KG1 (cell line): ENCODE data around the gene FZD8.
"Not testable (repeated sequence)": the region's sequence is repeated elsewhere in the genome, so short reads cannot be mapped to it uniquely, and the experiment has no call there.

Source experiments
- DNase-seq: peaks from one replicate; lab custom pipeline; 2025; lab: John Stamatoyannopoulos, UW

The FZD8 gene, protein sequence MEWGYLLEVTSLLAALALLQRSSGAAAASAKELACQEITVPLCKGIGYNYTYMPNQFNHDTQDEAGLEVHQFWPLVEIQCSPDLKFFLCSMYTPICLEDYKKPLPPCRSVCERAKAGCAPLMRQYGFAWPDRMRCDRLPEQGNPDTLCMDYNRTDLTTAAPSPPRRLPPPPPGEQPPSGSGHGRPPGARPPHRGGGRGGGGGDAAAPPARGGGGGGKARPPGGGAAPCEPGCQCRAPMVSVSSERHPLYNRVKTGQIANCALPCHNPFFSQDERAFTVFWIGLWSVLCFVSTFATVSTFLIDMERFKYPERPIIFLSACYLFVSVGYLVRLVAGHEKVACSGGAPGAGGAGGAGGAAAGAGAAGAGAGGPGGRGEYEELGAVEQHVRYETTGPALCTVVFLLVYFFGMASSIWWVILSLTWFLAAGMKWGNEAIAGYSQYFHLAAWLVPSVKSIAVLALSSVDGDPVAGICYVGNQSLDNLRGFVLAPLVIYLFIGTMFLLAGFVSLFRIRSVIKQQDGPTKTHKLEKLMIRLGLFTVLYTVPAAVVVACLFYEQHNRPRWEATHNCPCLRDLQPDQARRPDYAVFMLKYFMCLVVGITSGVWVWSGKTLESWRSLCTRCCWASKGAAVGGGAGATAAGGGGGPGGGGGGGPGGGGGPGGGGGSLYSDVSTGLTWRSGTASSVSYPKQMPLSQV

DNA sequence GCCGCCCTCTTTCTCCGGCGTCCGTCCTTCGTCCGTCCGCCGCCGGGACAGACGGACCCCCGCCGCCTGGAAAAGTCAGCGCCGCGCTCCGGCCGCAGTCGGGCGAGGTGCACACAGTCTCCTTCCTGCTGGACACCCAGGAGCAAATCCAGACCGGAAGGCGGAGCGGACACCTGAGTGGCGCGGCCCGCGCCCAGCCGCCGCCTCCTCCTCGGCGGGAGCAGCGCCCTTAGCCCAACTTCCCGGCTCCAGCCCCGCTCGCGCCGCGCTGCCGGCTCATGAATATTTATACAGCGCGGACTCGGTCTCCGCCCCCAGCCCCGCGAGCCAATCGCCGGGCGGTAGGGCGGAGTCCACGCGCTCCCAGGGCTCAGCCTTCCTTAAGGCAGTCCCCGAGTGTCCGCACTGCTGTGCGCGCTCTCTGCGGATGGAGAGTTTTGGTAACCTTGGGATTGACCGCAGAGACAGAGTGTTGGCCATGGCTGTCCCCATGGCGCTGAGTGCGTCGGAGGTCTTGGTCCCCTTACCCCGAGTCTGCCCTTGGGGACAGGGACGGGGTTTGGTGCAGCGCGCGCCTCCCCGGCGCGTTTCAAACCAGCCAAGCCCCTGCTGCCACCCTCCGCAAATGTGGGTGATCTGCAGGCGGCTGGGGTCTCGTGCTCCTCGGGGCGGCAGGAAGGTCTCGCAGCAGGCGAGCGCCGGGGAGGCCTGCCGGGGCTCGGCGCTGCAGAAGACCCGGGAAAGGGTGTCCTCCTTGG is at the start of gene FZD8:
Gene FZD8, minus strand, starts transcription at position 262 of the 758 bp plus-strand sequence. CDS start 867 bp downstream, outside the sequence.
- no peak for DNase-seq

DNA sequence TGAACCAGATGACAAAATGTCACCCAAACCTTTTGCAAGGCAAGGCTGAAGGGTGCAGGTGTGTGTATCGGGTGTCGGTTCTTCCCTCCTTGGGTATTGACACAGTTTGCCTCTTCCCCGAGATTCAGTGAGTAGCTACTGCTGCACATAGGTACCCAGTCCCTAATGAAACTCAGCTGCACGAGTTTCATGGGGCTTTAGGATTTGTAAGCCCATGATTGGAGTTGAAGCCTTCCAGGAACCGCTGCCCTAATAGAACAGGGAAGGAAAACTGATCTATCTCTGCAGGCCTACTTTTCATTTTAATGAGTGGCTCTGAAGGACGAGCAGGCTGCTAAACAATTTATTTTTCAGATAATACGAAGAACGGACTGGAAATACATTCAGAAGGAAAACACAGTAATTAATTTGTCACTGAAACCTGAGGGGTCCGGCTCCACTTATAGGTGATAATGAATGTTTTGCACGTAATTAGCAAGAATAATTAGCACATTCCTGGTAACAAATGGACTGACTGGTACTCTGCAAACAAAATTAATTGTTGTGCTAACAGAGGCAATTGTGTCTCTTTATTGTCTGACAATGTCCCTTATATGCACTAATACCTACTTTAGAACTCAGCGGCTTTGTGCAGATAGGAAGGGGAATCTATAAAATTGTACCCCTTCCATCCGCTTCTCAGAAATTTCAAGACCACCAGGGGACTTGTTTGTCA is 49.6 kb upstream of the FZD8 start:
- DNase-seq = no peak

DNA sequence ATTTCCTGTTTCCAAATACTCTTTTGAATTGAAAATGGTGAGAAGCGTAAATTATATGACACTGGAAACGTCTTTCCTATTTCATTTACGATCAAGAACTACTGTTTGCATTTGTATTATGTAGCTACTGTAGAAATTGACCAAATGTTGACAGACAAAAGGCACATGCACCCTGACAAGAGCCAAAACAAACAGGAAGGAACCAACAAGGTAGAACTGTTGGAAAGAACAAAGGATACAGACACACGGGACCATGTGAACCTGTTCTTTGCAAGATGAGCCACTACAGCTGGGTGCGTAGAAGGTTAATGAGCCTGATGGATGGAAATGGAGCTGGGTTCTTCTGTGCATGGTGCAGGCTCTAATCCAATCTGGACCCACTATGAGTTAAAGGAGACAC is 48.4 kb upstream of the FZD8 start:
- no peak for DNase-seq

DNA sequence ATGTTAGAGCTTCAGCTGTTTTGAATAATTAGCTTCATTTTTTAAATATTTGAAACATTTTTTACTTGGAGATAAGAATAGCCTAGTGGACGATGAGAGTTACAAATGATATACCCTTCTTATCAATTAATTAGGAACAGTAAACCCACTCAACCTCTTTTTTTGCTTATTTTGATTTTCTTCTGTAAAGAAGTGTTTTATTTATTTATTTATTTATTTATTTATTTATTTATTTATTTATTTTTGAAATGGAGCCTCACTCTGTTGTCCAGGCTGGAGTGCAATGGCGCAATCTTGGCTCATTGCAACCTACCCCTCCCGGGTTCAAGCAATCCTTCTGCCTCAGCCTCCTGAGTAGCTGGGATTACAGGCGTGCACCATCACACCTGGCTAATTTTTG is 43.8 kb upstream of the FZD8 start:
- DNase-seq = not testable (repeated sequence)

DNA sequence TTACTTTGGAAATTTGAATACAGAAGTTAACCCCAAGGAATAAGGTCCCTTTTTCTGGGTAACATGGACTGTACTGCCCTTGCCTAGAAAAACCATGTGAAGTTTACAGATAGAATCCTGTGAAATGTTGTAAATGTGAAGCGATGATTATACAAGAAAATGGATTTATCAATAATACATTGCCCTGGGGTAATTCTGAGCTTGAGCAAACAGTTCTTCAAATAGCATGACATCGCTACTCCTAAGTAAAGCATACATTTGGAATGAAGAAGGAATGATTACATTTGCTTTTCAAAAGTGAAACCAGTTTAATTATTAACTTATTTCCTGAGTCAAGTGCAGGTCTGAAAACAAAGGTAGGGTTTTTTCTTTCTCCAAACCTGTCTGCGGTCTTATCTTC is 43.3 kb upstream of the FZD8 start:
- no peak for DNase-seq

DNA sequence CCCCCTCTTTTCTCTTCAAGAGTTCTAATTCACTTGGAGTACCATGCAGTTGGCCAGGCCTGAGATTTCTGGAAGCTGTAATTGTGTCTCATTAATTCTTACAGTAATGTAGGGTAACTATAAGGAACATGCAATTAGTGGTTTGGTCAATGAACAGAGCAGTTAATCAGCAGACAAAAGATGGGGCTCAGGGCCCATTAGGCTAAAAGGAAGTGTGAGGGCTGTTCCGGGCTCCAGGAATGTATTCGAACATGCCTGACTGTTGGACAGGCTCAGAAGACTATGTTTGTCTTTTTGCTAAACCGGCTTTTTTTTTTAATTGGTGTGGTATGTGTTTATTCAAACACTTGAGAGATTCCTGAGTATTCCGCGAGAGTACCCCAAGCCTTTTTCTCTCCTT is 42.5 kb upstream of the FZD8 start:
- no peak for DNase-seq

DNA sequence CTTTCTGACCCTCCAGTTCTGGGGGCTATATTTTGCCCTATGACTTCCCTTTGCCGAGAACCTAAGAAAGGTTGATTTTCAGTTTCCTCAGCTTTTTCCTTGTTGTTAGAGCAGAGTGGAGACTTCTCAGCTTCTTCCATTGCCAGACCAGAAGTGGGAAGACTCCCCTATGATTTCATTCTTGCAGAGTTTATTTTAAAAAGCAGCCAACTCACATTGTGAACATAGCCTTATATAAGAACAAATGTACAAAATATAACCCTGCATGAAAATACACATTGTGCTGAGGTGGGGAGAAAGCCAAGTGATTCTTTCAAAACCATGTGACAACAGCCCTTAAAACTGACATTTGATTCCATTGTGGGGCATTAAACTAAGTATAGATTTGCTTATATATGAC is 33.8 kb upstream of the FZD8 start:
- no peak for DNase-seq

DNA sequence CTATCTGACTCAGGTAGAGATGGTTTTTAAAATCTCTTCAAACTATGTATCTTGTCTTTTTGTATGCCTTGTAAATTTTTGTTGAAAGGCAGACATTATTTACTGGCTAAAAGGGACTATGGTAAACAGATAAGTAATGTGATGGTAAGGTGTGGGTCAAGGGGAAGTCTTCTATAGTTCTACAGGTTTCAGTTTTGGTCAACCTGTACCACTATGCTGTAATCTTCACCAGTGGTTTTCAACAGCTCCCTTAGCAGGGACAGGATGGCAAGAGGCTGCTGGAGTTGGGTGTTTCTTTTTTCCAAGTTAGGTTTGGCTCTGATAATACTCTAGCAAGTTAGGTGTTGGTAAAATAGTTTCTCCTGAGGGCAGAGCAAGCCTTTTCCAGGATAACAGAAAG is 32.7 kb upstream of the FZD8 start:
- DNase-seq = no peak

DNA sequence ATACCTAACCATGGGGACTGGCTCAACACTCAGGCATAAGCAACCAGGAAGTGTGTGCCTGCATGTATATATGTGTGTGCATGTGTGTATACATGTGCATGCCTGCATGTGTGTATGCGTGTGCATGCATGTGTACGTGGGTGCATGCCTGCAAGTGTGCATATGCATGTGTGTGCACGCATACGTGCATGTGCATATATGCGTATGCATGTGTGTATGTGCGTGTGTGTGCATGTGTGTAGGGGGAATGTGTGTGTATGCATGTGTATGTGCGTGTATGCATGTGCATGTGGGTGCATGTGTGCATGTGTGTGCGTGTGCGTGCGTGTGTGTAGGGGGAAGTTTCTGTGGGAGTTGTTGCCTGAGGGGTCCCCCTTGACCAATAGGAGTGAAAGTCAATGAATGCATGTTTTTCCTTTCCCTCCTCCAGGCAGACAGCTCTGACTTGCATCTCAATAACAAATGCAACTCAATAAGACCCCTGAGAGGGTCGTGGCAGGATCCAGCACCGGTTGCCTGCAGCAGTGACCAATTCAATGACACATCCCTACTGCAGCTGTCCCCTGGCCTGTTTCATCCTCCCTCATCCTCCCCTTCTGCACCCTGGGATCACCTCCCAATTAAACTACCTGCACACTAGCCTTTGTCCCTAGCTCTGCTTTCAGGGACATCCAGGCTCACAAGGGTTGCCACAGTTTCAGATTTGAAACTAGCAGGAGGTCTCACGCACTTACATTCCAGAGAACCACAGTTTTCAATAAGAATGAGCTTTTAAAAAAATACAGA is 27.0 kb upstream of the FZD8 start:
- DNase-seq = no peak

DNA sequence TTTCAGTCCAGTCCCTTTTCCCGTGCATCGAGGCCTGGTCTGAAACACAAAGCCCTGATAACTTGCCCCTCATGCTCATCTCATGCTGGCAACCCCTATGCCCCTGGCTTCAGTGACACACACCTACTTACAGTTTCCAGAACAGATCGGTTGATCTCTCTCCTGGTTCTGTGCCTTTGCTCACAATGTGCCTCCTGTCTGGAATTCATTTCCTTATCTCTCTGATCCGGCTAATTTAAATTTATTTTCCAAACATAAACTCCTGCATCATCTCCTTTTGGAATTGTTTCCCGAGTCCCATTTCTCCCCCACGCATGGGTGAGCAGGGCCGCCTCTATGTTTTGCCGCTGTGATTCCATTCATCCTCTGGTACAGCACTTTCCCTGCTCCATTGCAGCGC is 25.9 kb upstream of the FZD8 start:
- DNase-seq = no peak

DNA sequence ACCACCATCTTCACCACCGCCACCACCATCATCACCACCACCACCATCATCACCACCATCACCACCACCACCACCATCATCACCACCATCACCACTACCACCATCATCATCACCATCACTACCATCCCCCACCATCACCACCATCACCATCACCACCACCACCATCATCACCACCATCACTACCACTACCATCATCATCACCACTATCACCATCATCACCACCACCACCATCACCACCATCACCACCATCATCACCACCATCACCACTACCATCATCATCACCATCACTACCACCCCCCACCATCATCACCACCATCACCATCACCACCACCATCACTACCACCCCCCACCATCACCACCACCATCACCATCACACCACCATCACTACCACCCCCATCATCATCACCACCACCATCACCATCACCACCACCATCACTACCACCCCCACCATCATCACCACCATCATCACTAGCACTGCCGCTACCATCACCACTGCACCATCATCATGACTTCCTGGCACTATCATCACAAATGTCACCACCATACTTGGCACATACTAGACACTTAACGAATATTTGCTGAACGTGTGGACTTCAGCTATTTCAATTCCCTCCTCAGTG is 25.3 kb upstream of the FZD8 start:
- no peak for DNase-seq

DNA sequence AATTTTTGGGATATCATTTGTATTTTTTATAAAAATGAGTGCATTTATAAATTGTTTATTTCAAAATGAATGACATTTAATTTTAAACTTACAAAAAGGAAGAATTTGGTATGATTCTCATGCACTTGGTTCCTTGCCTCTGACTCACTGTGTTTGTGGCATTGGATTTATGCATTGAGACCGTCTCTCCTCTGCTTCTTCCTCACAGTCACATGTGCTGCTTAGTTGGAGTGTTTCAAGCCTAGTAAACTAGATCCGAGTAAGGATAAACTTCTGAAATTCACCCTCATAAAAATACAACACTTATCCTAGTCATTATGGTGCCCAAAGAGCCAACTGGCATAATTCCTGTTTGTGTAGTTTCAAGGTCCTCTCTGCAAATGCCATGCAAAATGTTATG is 19.1 kb upstream of the FZD8 start:
- no peak for DNase-seq

DNA sequence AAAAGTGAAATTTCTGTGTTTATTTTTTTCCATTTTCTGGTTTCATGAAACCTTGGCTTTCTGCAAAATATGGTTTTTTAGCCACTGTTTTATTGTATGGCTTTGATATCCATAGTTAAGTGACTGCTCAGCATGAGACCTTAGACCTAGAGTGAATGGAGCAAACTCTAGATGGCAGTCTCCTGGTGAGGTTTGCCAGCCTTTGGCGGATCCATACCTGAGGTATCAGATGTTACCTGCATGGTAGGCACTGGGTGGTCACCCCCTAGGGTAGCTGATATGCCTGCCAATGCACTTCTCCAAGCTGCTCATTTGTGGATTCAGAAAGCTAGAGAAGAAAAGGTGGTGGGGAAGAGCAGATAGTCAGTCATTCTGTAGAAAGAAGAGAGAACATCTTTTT is 17.4 kb upstream of the FZD8 start:
- no peak for DNase-seq

DNA sequence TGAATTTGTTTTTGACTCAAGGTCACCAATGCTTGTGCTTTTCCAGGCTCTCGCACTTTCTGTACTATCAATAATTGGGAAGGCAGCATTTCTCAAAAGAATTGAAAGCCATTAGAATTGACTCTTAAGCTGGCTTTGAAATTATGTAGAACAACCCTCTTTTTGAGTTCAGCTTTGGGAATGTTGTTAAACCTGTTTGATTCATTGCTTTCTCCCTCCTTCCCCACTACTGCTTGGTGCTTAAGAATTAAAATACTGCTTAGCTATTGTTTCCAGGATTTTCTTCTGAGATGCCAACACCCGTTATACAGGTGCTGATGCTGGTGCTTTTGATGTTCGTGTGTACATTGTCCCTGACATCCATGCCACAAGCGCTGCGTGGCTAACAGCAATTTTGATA is 15.5 kb upstream of the FZD8 start:
- no peak for DNase-seq

DNA sequence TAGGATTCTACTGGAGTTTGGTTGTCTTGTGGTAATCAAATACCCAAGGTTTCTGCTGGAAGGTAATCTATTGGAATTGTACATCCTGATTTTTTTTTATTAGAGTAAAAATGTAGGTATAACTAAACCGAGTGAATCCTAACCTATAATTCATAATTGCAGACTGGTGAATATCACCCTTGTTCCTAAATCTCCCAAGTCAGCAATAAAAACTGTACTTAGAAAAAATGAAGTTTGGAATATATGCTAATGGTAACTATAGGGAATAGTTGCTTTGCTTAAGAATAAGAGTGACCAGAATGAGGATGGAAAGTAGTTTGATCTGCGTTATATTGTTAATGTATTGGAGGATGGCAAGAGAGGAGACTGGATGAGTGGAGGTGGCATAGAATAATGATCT is 10.7 kb upstream of the FZD8 start:
- DNase-seq = no peak

DNA sequence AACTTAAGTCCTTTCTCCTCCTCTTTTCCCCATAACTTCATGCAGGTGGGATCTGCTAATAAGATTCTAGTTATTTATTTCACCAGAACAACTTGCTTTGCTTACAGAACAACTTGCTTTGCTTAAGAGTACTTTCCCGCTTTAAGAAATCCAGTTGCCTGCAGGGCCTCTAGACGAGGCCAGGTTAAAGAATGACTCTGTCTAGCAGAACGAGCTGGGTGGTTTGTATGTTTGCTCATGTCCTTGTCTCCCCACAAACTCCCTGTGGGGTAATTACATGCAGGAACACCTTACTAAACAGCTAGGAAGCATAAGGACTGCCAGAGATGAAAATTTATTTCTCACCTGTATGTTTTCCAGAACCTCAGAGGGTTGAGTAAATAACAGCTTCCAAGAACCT is 8.8 kb upstream of the FZD8 start:
- no peak for DNase-seq

DNA sequence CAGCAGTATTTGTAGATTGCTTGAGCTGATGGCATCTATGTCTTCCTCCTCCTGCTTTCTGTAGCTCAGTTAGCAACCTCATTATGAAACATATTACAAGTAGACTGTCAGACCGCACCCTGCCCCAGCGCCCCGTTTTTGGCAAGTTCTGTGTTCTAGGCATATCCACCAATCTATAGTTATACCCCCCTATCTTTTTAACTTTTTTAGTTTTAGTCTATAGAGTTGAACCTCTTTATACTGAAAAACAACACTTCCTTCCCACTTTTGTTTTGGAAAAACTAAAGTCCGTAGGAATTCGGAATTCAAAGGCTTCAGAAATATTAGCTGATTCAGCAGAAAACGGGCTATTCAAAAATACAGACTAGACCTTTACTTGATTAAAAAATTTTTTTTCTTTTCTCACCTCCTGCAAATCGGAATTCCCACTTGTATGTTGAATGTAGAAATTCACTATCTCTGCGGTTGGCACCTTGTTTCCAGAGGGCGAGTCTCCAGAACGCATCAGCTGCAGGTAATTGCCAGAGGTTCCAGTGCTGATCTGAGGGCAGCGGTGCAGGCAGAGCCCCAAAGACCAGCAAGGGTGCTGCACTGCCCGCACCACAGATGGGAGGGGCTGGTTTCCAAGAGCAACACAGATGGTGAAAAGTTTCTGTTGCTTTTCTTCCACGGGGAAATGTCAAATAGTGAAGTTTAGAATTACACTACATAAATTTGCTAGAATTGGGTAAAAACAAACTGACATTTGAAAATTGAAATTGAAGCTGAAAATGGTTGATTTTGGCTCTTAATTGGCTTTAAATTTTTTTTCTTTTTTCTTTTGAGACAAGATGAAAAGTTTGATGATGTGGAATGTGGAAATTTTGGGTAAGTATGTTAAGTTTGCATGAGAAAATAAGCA is 2.2 kb upstream of the FZD8 start:
- no peak for DNase-seq

DNA sequence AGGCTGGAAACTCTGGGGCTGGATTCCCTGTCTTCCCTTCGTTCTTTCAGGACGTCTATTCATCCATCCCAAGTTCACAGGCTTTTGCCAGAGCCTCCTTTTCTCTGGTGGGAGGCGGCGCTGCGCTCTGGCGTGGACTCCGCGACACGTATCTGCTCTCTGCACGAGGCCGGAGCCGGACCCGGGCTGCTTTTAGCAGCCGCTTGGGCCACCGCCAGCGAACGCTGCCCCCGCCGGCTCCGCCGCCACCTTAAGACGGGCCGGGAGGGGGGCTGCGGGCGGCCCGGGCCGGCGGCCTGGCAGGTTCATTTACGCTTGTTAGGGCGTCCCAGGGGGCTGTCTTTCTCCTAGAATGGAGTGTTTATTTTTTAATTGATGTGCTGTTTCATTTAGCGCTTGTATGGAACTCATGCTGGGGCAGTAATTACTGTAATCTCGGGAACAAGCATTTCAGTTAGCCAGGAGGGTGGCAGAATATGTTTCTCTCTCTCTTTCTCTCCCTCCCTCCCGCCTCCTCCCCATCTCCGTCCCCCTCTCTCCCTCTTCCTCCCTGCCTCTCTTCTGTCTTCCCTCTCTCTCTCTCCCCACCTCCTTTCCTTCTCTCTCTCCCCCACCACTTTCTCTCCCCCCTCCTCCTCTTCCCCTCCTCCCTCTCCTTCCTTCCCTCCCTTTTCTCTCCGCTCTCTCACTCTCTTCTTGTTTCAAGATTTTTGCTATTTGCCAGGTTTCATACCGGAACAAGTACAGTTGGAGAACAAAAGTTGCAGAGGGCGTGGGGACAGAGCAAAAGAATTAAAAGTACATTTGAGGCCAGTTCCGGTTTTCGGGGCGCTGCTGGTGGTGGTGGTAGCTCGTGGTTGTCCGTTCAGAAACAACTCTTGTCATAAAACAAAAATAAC is 1.3 kb upstream of the FZD8 start:
- no peak for DNase-seq

DNA sequence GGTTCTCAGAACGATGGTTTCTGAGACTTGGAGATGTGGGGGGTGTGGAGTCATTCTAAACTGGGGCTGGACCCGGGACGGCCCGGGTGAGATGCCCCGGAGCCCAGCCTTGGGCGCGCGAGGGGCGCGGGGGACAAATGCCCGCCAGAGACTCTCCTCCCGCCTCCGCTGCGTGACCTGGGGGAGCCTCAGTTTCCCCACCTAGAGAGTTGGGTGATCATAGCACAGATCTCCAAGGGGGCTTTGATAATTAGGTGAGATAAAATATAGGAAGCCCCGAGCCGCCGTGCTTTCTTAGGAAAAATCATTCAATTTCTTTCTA is 658 bp upstream of the FZD8 start:
- DNase-seq = no peak
